Measurements from ENCODE around the gene KHDC4.

KHDC4 gene

GRCh38 chr1:155968670-155969069 lies 34.5 kb upstream of the KHDC4 start:
- no peak for DNase-seq

GRCh38 chr1:155968051-155968400 lies 33.8 kb upstream of the KHDC4 start:
- DNase-seq, result no peak

- DNase-seq, result no peak
Observed at GRCh38 chr1:155967341-155968050, 33.3 kb upstream of the KHDC4 start.

- no peak for DNase-seq
Observed at GRCh38 chr1:155966750-155967149, 32.5 kb upstream of the KHDC4 start.

- DNase-seq, result no peak
Observed at GRCh38 chr1:155966135-155966534, 31.9 kb upstream of the KHDC4 start.

- no peak for DNase-seq
Observed at GRCh38 chr1:155964193-155964592, 30.0 kb upstream of the KHDC4 start.

- no peak for DNase-seq
Observed at GRCh38 chr1:155962599-155963211, 28.5 kb upstream of the KHDC4 start.

GRCh38 chr1:155961937-155962336 lies 27.7 kb upstream of the KHDC4 start:
- no peak for DNase-seq

GRCh38 chr1:155960081-155960745 lies 26.0 kb upstream of the KHDC4 start:
- DNase-seq, result no peak

- DNase-seq, result no peak
Observed at GRCh38 chr1:155957411-155957915, 23.2 kb upstream of the KHDC4 start.

- no peak for DNase-seq
Observed at GRCh38 chr1:155954645-155955044, 20.4 kb upstream of the KHDC4 start.

GRCh38 chr1:155952505-155952890 lies 18.3 kb upstream of the KHDC4 start:
- no peak for DNase-seq

GRCh38 chr1:155951753-155952504 lies 17.7 kb upstream of the KHDC4 start:
- no peak for DNase-seq

GRCh38 chr1:155950829-155951228 lies 16.6 kb upstream of the KHDC4 start:
- DNase-seq, result no peak

- no peak for DNase-seq
Observed at GRCh38 chr1:155947741-155948140, 13.5 kb upstream of the KHDC4 start.

- DNase-seq, result no peak
Observed at GRCh38 chr1:155947292-155947691, 13.1 kb upstream of the KHDC4 start.

GRCh38 chr1:155946633-155947219 lies 12.5 kb upstream of the KHDC4 start:
- no peak for DNase-seq

- no peak for DNase-seq
Observed at GRCh38 chr1:155944444-155944799, 10.2 kb upstream of the KHDC4 start.

GRCh38 chr1:155942578-155943141 lies 8.4 kb upstream of the KHDC4 start:
- DNase-seq, result no peak

GRCh38 chr1:155941845-155942531 lies 7.8 kb upstream of the KHDC4 start:
- DNase-seq, result no peak

- DNase-seq, result no peak
Observed at GRCh38 chr1:155940993-155941844, 7.0 kb upstream of the KHDC4 start, which contains the start of gene RXFP4. Gene RXFP4 (plus strand): TSS chr1:155941638. CDS start chr1:155941710, 72 bp downstream.
